NCI-H345 (cell line): ENCODE results near the gene INF2.

Experiments
- DNase-seq: peaks from one replicate; lab custom pipeline; 2025; lab: John Stamatoyannopoulos, UW

The INF2 gene

DNA sequence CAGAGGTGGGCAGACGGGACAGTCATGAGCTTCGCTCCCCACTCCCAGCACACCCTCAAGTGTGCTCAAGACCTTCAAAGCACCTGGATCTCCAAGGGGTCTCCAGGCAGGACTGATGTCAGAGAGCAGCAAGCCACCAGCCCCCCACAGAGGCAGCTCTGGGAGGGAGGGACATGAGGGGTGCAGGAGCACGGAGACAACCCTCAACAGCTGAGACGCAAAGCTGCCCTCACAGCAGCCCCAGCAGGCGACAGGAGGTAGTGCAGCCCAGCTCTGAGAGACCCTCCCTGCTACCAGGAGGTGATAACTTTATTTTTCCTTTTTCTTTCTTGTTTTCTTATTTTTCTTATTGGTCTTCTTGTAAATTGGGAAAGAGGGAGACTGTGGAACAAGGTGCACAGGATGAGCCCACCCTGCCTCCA, 81.4 kb downstream of the INF2 start:
- no peak for DNase-seq

DNA sequence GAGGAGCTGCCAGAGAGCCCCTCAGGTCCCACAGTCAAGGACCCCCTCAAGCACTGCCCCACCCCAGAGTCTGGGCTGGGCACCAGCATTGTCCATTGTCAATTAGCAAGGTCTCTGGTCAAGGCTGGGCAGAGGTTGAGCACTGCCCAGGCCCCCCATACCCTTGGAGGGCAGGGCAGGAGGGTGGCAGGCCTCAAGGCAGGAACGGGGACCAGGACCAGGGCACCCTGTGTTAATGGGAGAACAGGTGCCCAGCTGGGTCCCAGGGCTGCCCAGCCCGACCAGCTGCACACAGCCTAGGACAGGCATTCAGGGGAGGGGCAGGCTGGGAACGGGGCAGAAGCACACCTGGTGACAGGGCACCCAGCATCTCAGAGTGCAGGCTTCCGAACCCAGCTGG, 82.0 kb downstream of the INF2 start:
- DNase-seq: no peak
